ENCODE measurements around the gene SYNPR.
"Not testable (repeated sequence)": the region's sequence is repeated elsewhere in the genome, so short reads cannot be mapped to it uniquely, and the experiment has no call there.

SYNPR gene

GRCh38 chr3:63631670-63632069, 353.6 kb downstream of the SYNPR start:
- DNase-seq (ENCODE audit: low read depth), result no peak

DNA sequence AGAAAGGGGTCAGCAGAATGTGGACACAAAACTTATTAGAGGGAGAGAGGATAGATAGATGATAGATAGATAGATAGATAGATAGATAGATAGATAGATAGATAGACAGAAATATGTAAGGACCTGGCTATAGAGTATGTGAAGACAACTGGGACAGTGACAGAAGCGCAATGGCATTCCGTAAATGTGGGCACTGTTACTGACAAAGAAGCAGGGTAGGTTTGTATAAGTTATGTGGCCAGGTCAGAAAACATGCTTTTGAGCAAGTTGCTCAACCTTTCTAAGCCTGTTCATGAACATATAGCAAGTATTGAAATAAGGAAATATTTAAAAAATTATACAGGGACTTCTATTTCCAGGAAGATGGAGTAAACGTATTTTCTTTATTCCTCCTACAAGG, 357.1 kb downstream of the SYNPR start:
- no peak for DNase-seq (ENCODE audit: low read depth)

DNA sequence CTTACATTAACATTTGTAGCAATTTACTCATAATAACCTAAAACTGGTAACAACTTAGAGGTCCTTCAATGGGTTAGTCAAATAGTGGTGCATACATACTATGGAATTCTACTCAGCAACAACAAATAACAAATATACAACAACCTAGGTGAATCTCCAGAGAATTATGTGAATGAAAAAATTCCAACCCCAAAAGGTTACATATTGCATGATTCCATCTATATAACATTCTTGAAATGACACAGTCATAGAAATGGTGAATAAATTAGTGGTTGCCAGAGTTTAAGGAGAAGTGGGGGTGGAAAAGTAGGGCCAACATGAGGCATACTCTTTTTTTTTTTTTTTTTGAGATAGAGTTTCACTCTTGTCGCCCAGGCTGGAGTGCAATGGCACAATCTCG, 361.7 kb downstream of the SYNPR start:
- DNase-seq (ENCODE audit: low read depth), result no peak

- DNase-seq (ENCODE audit: low read depth), result no peak
Measured at GRCh38 chr3:63642488-63642887, 364.4 kb downstream of the SYNPR start.

GRCh38 chr3:63644212-63644797, 366.2 kb downstream of the SYNPR start:
- no peak for DNase-seq (ENCODE audit: low read depth)

DNA sequence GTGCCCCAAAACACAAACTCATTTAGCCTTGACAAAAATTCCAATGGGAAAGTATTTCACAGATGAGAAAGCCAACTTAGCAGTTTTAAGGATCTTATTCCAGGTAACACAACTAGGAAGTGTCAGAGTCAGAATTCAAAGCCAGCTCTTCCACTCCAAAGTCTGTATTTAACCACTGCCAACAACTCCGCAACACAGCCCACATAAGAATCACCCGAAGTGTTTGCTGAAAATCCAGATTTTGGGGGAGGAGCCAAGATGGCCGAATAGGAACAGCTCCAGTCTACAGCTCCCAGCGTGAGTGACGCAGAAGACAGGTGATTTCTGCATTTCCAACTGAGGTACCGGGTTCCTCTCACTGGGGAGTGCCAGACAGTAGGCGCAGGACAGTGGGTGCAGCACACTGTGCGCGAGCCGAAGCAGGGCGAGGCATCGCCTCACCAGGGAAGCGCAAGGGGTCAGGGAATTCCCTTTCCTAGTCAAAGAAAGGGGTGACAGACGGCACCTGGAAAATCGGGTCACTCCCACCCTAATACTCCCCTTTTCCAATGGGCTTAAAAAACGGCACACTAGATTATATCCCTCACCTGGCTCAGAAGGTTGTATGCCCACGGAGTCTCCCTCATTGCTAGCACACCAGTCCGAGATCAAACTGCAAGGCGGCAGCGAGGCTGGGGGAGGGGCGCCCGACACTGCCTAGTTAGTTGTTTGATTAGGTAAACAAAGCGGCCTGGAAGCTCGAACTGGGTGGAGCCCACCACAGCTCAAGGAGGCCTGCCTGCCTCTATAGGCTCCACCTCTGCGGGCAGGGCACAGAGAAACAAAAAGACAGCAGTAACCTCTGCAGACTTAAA, 367.0 kb downstream of the SYNPR start:
- DNase-seq (ENCODE audit: low read depth), result not testable (repeated sequence)

- no peak for DNase-seq (ENCODE audit: low read depth)
Measured at GRCh38 chr3:63652066-63652725, 374.1 kb downstream of the SYNPR start, which contains the start of gene SNTN. SNTN (plus strand) TSS chr3:63652675; CDS start chr3:63652688, 13 bp downstream.

GRCh38 chr3:63654211-63654610, 376.1 kb downstream of the SYNPR start:
- DNase-seq (ENCODE audit: low read depth), result no peak

DNA sequence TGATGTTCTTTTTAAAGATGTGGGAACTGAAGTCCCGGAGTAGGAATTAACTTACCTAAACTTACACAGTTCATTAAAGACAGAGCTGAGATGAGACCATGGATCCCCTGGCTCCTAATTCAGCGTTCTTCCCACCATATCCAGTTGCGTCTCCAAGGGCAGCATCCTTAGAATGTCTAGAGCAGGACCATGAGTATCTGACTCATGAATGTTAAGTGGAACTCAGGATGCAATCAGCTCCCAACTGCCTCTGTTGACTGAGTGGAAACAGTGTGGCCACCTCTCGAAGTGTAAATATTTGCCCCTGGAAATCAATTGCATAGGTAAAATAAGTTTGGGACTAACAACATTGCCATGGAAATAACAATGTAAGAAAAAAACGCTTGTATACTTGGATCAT, 376.8 kb downstream of the SYNPR start:
- DNase-seq (ENCODE audit: low read depth), result no peak

DNA sequence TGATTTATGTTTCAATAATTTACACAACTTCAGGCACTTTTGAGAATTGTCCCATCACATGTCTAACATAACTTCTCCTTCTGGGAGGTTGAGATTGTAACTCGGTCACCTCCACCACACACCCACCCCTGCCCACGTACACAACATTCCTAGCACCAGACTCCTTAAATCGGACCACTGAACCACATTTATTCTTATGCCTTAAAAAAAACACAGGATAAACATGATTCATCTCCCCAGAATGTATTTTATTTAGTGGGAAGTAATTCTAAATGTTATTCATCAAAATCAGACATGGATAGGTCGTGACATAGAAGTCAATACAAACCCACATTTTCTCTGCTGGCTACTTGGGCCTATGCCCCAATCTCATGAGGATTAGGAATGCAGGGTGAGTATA, 377.4 kb downstream of the SYNPR start:
- DNase-seq (ENCODE audit: low read depth), result no peak

DNA sequence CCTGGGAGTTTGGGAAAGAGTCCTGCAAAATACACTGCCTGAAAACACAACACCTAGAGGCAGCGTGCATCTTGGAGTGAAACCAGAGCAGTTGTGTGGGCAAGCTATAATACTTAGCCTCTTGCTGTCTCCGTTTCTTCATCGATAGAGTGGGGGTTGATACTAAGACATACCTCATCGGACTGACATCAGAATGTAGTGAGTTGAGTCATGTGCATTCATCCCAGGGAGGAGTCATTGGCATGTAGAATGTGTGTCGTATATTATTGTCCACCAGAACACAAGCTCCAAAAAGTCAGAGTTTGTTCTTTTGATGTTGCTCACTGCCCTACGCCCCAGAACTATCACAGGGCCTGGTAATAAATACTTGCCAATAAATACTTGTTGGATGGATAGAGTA, 378.7 kb downstream of the SYNPR start:
- DNase-seq (ENCODE audit: low read depth), result no peak

GRCh38 chr3:63661242-63661641, 383.1 kb downstream of the SYNPR start:
- no peak for DNase-seq (ENCODE audit: low read depth)

DNA sequence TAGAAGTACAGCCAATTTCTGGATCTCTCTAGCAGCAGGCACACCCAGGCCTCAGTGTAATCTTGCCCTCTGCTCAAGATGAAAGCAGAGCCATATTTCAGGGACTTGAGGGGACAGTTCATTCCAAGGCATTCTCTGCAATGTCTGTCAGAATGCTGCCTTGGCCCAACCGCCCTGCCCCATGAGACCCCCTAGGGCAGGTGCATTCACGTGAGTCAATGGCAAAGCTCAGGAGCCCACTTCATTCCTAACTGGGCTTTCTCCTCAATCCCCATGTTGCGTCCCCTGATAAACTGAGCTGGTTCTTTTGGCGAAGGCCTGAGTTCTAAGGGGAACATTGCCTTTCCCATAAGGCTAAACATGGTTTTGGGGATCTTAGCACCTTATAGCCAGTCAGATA, 383.9 kb downstream of the SYNPR start:
- no peak for DNase-seq (ENCODE audit: low read depth)

DNA sequence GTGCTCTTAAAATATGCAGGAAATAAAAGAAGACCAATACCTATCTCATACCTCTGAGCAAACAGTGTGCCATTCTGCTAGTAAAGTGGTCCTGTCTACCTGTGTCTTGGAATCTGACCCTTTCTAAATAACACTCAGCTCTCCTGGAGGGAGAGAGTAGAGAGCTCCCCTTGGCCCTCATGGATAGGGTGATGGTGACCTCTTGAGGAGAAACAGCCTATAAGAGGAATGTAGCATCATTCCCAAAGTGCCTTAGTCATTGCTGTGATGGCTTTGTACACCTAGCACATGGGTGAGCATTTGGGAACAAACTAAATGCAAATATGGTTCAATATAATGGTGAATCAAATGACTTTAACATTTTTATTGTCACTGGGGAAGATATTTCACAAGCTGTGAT, 384.4 kb downstream of the SYNPR start:
- no peak for DNase-seq (ENCODE audit: low read depth)

Data from activated T-cell treated with anti-CD3 and anti-CD28 coated beads for 1 hour (primary cell).